HG03025 (cell line): Measurements from ENCODE around the gene TCAP.
"Not testable (repeated sequence)": the region's sequence is repeated elsewhere in the genome, so short reads cannot be mapped to it uniquely, and the experiment has no call there.

Experiments used
- ATAC-seq: cut with Tn5 transposase; IDR thresholded peaks from one replicate; pipeline ENCODE4 v1.9.1; 2021; ENCODE audit warnings: mild to moderate bottlenecking, moderate library complexity; ENCODE audit not compliant: unreplicated experiment, low FRiP score

The TCAP gene

DNA sequence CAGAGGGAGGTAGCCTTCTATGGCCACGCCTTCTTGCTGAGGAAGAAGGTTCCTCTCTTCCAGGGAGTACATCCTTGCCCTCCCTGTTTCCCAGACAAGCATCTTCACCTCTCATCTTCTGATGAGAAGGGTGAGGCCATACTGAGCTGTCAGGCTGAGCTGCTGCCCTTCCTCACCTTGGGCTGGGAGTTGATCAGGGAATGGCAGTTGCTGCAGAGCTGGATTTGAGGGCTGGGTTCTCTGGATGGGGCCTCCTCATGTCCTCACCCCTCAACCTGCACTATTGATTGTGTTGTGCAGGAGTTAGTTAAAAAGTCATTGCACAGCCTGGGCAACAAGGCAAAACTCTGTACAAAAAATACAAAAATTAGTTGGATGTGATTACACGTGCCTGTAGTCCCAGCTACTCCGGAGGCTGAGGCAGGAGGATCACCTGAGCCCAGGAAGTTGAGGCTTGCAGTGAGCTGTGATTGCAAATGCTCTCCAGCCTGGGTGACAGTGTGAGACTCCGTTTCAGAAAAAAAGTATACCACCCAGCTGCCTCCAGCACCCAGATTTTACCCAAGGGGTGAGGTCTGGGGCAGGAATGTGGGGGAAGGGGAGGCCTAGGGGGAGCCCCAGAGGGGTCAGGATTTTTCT, 36.8 kb downstream of the TCAP start:
- no peak for ATAC-seq

DNA sequence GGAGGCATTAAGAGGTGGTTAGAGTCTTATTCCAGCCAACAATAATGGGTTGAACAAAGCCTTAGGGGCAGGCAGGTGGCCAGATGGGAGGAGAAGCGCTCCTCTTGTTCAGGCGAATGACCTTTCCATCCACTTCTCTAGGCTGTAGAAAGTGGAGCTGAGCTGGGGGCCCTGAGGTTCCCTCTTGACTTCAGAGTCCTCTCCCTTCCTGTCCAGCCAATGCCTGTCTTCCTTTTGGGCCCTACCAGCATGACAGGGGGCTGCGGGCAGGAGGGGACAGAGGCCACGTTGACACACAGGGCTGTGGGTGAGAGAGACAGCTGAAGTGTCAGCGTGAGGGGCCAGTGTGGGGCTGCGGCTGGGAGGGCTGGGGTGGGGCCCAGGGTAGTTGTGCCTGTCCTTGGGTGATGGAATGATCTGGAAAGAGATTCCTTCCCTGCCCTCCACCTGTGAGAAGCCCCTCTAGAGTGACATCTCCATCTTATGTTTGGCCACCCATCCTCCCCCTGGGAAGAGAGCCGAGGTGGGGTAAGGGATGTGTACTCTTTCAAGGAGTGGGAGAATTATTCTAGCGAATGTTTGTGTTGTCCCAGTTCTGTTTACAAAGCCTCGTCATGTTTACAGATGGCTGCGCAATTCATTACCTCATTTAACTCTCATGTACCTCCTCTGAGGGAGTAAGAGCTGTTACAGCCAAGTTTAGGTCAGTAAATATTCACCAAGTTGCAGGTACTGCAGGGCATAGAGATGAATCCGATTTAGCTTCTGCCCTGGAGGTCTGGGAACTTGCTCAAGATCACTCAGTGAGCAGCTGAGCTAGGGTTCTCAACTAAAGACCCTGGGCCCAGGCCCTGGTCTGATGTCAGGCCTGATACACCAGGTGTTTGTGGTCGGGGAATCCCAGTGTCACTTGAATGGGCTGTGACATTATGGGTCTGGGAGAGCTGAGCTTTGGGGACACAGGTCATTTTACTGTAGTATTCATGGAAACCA, 38.0 kb downstream of the TCAP start:
- ATAC-seq, result no peak

DNA sequence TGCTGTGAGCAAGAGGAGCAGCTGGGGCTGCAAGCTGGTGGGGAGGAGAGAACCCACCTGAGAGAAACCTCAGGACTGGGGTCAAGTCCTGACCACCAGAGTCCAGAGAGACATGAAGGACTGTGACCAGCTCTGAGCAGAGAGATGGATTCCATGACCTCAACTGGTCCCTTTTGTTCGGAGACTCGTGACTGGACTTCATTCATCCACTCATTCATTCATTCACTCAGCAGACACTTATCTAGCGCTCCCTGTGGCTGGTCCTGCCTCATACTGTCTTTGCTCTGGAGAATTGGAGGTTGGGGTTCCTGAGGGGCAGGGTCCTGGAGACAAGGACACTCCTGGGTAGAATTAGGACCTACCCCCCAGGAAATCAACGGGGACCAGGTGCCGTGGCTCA, 38.8 kb downstream of the TCAP start:
- no peak for ATAC-seq

DNA sequence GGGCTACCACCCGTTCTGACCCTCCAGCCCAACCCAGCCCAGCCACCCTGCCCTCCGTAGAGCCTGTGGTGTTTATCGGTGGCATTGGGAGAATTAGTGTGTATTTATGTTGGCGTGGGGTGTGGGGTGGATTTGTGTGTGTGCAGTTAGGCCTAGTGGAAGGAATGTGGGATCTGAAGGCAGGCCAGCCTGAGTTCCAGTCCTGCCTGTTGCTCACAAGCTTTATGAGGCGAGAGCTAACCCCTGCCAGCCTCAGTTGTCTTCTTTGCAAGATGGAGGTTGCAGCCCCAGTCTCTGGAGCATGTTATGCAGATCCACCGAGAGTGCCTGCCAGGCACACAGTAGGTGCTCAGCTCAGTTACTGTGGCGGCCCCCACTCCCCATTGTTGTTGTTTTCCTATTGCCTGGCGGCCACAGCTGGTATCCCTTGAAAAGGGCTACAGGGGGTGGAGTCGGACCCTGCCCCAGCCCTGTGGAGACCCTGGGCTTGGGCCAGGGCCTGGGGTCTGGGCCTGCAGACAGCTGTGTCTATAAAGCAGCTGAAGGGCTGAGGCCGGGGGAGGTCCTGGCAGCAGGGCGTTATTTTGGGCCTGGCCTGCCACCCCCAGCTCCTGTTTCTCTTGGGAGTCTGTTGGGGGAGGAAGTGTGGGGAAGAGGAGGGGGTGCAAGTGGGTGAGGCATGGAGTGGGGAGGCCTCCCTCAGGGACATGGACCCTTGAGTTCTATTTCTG, 39.8 kb downstream of the TCAP start:
- no peak for ATAC-seq

DNA sequence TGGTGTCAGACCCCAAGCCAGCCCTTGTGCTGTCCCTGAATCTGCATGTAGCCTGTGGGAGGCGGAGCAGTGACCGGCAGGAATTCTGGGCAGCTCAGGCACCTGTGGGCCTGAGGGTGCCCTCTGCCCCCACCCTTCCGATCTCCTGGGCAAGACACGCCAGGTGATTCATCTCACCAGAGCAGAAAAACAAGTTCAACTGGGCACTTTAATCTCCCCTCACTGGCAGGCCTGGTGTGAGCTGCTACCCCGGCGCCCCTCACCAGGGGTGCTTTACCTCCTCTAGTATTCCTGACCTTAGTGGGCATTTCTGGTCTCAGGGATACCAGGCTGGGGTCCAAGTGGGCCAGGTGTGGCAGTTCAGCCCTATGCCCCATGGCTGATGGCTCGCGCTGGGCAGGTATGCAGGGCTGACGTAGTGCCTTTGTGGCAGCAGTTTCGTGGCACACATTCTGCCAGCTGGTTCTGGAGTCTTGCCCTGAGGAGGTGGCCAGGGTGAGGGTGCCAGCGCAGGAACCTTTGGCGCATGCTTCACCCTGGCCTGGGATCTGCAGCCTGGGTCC, 40.7 kb downstream of the TCAP start:
- ATAC-seq, result no peak

DNA sequence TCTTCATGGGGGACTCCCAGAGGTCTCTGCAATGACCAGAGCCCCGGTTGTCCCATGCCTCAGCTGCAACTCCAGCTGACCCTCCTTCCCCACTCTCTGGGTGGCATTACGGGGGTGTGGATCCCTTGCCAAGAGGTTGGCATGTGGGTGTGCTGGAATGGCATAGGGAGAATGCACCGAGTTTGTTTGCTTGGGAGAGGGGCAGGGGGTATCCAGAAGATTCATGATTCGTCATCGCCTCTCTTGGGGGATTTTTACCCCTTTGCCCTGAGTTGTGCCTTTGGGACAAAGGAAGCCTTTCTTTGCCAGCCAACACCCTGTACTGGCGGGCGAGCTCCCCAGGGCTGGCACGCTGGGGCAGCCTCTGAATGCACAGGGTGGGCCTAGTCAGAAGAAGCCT, 41.2 kb downstream of the TCAP start:
- no peak for ATAC-seq

DNA sequence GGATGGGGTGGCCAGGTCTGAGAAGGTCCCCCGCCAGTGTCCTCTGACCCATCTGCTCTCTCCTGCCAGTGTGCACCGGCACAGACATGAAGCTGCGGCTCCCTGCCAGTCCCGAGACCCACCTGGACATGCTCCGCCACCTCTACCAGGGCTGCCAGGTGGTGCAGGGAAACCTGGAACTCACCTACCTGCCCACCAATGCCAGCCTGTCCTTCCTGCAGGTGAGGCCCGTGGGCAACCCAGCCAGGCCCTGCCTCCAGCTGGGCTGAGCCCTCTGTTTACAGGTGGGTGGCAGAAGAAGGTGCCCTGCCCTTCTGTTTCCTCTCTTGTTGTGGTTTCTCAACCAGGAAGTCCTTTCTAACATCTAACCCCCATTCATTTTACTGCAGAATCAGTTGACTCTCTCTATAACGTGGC, 41.8 kb downstream of the TCAP start:
- ATAC-seq, result no peak

DNA sequence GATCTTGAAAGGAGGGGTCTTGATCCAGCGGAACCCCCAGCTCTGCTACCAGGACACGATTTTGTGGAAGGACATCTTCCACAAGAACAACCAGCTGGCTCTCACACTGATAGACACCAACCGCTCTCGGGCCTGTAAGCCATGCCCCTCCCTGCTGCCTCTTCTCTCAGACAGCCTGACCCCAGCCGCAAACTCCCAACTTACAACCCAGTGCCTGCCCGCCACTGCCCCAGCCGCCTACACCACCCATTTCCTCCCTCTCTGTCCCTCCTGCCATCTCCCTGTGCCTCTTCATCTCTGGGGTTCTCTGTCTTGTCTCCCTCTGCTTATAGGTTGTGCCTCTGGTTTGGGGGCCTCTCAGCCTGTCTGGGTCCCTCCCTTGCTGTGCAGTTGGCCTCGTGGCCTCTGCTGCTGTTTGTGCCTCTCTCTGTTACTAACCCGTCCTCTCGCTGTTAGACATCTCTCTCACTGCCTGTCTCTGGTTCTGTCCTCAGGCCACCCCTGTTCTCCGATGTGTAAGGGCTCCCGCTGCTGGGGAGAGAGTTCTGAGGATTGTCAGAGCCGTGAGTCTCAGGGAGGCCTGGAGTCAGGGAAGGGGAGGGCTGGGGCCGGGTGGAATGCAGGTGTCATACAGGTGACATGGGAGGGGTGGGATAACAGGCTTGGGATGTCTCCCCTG, 44.3 kb downstream of the TCAP start:
- ATAC-seq, result no peak

DNA sequence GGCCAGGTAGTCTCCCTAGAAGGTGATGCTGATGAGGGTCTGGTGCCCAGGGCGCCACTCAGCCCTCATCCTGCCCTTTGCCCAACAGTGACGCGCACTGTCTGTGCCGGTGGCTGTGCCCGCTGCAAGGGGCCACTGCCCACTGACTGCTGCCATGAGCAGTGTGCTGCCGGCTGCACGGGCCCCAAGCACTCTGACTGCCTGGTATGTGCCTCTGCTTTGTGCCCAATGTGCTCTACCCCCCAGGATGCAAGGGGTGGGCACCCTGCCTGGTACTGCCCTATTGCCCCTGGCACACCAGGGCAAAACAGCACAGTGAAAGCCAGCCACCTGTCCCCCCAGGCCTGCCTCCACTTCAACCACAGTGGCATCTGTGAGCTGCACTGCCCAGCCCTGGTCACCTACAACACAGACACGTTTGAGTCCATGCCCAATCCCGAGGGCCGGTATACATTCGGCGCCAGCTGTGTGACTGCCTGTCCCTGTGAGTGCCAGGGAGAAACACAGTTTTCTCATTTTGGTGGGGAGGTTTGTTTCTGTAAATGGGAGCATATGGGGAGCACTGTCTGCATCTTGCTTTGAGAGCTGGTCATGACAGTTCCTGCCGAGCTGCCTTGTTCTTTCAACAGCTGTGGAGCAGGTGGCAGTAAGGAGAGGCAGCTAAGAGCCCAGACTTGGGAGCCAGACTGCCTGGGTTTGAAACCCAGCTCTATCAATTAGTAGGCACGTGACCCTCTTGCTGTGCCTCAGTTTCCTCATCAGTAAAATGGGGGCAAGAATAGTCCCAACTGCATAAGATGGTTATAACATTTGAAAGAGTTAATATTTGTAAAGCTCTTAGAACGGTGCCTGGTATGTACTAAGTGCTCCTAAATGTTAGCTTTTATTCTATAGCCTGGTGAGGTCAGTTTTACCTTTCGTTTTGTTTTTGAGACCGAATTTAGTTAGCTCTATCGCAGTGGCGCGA, 45.1 kb downstream of the TCAP start:
- ATAC-seq, result no peak

DNA sequence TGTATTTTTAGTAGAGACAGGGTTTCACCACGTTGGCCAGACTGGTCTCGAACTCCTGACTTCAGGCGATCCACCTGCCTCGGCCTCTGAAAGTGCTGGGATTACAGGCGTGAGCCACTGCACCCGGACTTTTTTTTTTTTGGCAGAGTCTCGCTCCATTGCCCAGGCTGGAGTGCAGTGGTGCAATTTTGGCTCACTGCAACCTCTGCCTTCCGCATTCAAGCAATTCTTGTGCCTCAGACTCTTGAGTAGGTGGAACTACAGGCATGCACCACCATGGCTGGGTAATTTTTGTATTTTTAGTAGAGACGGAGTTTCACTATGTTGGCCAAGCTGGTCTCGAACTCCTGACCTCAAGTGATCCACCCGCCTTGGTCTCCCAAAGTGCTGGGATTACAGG, 45.9 kb downstream of the TCAP start:
- not testable (repeated sequence) for ATAC-seq

DNA sequence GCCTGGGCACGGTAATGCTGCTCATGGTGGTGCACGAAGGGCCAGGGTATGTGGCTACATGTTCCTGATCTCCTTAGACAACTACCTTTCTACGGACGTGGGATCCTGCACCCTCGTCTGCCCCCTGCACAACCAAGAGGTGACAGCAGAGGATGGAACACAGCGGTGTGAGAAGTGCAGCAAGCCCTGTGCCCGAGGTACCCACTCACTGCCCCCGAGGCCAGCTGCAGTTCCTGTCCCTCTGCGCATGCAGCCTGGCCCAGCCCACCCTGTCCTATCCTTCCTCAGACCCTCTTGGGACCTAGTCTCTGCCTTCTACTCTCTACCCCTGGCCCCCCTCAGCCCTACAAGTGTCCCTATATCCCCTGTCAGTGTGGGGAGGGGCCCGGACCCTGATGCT, 46.7 kb downstream of the TCAP start:
- ATAC-seq, result no peak

DNA sequence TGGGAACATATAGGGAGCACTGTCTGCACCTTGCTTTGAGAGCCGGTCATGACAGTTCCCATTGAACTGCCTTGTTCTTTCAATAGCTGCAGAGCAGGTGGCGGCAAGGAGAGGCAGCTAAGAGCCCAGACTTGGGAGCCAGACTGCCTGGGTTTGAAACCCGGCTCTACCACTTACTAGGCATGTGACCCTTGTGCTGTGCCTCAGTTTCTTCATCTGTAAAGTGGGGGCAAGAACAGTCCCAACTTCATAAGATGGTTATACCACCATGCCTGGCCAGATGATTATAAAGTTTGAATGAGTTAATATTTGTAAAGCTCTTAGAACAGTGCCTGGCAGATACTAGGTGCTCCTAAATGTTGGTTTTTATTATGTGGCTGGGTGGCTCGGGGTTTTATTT, 49.1 kb downstream of the TCAP start:
- ATAC-seq, result no peak

DNA sequence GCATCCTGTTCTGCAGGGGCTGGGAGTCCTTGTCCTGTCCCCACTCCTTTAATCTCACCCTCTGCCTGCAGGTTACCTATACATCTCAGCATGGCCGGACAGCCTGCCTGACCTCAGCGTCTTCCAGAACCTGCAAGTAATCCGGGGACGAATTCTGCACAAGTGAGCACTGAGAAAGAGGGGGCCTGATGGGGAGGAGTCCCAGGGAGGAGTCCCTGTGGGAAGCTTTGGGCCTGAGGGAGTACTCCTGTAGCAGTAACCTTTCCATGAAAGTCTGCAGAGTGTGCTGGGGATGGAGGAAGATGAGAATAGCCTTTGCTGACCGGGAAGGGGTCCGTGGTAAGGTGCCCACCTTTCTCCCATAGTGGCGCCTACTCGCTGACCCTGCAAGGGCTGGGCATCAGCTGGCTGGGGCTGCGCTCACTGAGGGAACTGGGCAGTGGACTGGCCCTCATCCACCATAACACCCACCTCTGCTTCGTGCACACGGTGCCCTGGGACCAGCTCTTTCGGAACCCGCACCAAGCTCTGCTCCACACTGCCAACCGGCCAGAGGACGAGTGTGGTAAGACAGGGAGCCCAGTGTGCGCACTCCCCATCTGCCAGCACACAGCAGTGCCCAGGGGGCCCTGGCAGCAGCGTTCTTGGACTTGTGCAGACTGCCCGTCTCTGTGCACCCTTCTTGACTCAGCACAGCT, 50.4 kb downstream of the TCAP start:
- no peak for ATAC-seq
